B cell (primary cell): ENCODE data around the gene DPM2.

Source experiments
- EZH2 ChIP-seq: IDR thresholded peaks from 2 replicates; pipeline ENCODE4 v1.6.1; 2012; ENCODE audit warnings: borderline replicate concordance, low read depth, mild to moderate bottlenecking, moderate library complexity, low read length; ENCODE audit not compliant: insufficient read depth, poor library complexity, severe bottlenecking
- TF ChIP-seq, protein P1 (sequence below): fragments of 200-600 bp; IDR thresholded peaks from one replicate; pipeline ENCODE4 v1.8.0; 2022; ENCODE audit warnings: antibody characterized with exemption, mild to moderate bottlenecking

DNA sequence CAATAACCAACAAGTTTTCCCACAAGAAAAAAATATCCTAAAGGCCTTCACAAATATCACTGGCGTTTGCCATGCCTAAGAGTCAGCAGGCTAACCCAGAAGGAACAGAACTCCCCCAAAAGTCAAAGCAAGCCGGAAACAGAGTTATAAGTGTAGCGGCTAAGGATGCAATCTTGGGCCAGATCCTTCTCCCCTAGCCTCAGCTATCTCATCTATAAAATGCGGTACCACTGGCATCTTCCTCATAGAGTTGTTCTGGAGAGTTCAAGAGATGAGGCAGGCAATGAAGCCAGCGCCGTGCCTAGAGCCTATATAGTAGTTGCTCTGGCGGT, 632 bp downstream of the DPM2 start:
- TF ChIP-seq, protein P1, sequence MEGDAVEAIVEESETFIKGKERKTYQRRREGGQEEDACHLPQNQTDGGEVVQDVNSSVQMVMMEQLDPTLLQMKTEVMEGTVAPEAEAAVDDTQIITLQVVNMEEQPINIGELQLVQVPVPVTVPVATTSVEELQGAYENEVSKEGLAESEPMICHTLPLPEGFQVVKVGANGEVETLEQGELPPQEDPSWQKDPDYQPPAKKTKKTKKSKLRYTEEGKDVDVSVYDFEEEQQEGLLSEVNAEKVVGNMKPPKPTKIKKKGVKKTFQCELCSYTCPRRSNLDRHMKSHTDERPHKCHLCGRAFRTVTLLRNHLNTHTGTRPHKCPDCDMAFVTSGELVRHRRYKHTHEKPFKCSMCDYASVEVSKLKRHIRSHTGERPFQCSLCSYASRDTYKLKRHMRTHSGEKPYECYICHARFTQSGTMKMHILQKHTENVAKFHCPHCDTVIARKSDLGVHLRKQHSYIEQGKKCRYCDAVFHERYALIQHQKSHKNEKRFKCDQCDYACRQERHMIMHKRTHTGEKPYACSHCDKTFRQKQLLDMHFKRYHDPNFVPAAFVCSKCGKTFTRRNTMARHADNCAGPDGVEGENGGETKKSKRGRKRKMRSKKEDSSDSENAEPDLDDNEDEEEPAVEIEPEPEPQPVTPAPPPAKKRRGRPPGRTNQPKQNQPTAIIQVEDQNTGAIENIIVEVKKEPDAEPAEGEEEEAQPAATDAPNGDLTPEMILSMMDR: no peak
- no peak for TF ChIP-seq EZH2
